IMR-90 (cell line): Measurements from ENCODE around the gene ACVRL1. TPM values are rescaled to one million over a fixed set of nuclear protein-coding genes. Genes with fewer than 3 reads are reported as not detected.
A peak's percentile ranks its signal among the peaks of the same experiment; 100 is the strongest.

Experiments used
- ATAC-seq: fragments of 200-7000 bp; cut with Tn5 transposase; 2 replicates; pipeline ENCODE4 v1.9.1; 2020; ENCODE audit warnings: low read depth, mild to moderate bottlenecking, moderate library complexity
- BruUV-seq: library from RNA; stranded (reverse); fragments of 400-500 nt; replicated peaks from 2 replicates; lab custom pipeline; 2021; lab: Mats Ljungman, UMichigan
- CTCF ChIA-PET: fragments of 300-600 bp; formaldehyde crosslinking; extraction: SDS; loops from one replicate; lab custom pipeline; 2021; ENCODE audit warnings: antibody characterized with exemption; lab: Yijun Ruan, JAX
- POLR2A ChIA-PET: fragments of 300-600 bp; sonication (Branson Sonifier 250); formaldehyde crosslinking; loops from one replicate; lab custom pipeline; 2022; ENCODE audit warnings: antibody characterized with exemption; ENCODE audit not compliant: unreplicated experiment; lab: Charles Lee
- DNase-seq: peaks from one replicate; pipeline ENCODE4 v3.0.0; 2013
- H2AFZ ChIP-seq: replicated peaks from 2 replicates; pipeline ENCODE3; 2013; ENCODE audit warnings: low read length, mild to moderate bottlenecking; ENCODE audit not compliant: poor library complexity
- H2AK5ac ChIP-seq: 2 replicates; pipeline ENCODE4 v1.6.1; 2013; ENCODE audit warnings: low read depth, low read length, inconsistent platforms
- H2AK9ac ChIP-seq: replicated peaks from 2 replicates; pipeline ENCODE3; 2013; ENCODE audit warnings: mild to moderate bottlenecking, low read depth, low read length, moderate library complexity; ENCODE audit not compliant: poor library complexity
- H2BK120ac ChIP-seq: 2 replicates; pipeline ENCODE4 v1.6.1; 2013; ENCODE audit warnings: low read depth, low read length, inconsistent platforms
- H2BK15ac ChIP-seq: 3 replicates; pipeline ENCODE4 v1.6.1; 2013; ENCODE audit warnings: low read depth, low read length, inconsistent platforms
- H2BK20ac ChIP-seq: 2 replicates; pipeline ENCODE4 v1.6.1; 2013; ENCODE audit warnings: low read depth, mild to moderate bottlenecking, inconsistent platforms, low read length, moderate library complexity
- H2BK5ac ChIP-seq: 2 replicates; pipeline ENCODE4 v1.6.1; 2013; ENCODE audit warnings: mild to moderate bottlenecking, low read depth, low read length, inconsistent platforms; ENCODE audit not compliant: poor library complexity, severe bottlenecking
- H3K14ac ChIP-seq: replicated peaks from 2 replicates; pipeline ENCODE4 v1.6.1; 2013; ENCODE audit warnings: low read depth, low read length, inconsistent platforms
- H3K18ac ChIP-seq: 2 replicates; pipeline ENCODE4 v1.6.1; 2013; ENCODE audit warnings: low read depth, low read length, control low read depth
- H3K23ac ChIP-seq: 2 replicates; pipeline ENCODE4 v1.6.1; 2013; ENCODE audit warnings: low read depth, low read length, inconsistent platforms
- H3K27ac ChIP-seq: 2 replicates; pipeline ENCODE4 v1.5.1; 2013; ENCODE audit warnings: mild to moderate bottlenecking, control low read depth, low read length; ENCODE audit not compliant: insufficient read depth
- H3K27me3 ChIP-seq: 2 replicates; pipeline ENCODE4 v1.6.1; 2013; ENCODE audit warnings: low read length; ENCODE audit not compliant: control insufficient read depth, insufficient read depth
- H3K36me3 ChIP-seq: 2 replicates; pipeline ENCODE4 v1.6.1; 2013; ENCODE audit warnings: low read length, mixed read lengths; ENCODE audit not compliant: control insufficient read depth, insufficient read depth
- H3K4ac ChIP-seq: 2 replicates; pipeline ENCODE4 v1.6.1; 2013; ENCODE audit warnings: low read depth, low read length, inconsistent platforms
- H3K4me1 ChIP-seq: 2 replicates; pipeline ENCODE4 v1.6.1; 2013; ENCODE audit warnings: low read length, mixed read lengths; ENCODE audit not compliant: control insufficient read depth, insufficient read depth
- H3K4me2 ChIP-seq: 2 replicates; pipeline ENCODE4 v1.6.1; 2013; ENCODE audit warnings: low read depth, mild to moderate bottlenecking, control low read depth, low read length, moderate library complexity
- H3K4me3 ChIP-seq: 2 replicates; pipeline ENCODE4 v1.5.1; 2013; ENCODE audit warnings: low read depth, mild to moderate bottlenecking, control low read depth, low read length, moderate library complexity; ENCODE audit not compliant: insufficient read depth
- H3K56ac ChIP-seq: 2 replicates; pipeline ENCODE4 v1.6.1; 2013; ENCODE audit warnings: low read length, inconsistent platforms; ENCODE audit not compliant: insufficient read depth; ENCODE audit errors: extremely low read depth
- H3K79me1 ChIP-seq, 2 experiments: 2 replicates each; pipeline ENCODE4 v1.6.1; 2013; ENCODE audit warnings: low read length in 2 of 2, inconsistent platforms in 1 of 2, low read depth in 1 of 2
- H3K9ac ChIP-seq: 2 replicates; pipeline ENCODE4 v1.6.1; 2013; ENCODE audit warnings: low read depth, low read length, control low read depth
- H3K9me1 ChIP-seq: 2 replicates; pipeline ENCODE4 v1.6.1; 2013; ENCODE audit warnings: low read length, inconsistent platforms; ENCODE audit not compliant: insufficient read depth
- H3K9me3 ChIP-seq: 2 replicates; pipeline ENCODE4 v1.6.1; 2013; ENCODE audit warnings: low read length; ENCODE audit not compliant: control insufficient read depth, insufficient read depth
- H4K20me1 ChIP-seq: 2 replicates; pipeline ENCODE4 v1.6.1; 2013; ENCODE audit warnings: low read length, inconsistent platforms; ENCODE audit not compliant: insufficient read depth
- H4K5ac ChIP-seq: 2 replicates; pipeline ENCODE4 v1.6.1; 2013; ENCODE audit warnings: mild to moderate bottlenecking, low read depth, low read length, control low read depth
- H4K8ac ChIP-seq, 2 experiments: 2 replicates each; pipeline ENCODE4 v1.6.1; 2013; ENCODE audit warnings: low read depth in 2 of 2, low read length in 2 of 2, control low read depth in 1 of 2, inconsistent platforms in 1 of 2
- H4K91ac ChIP-seq: 2 replicates; pipeline ENCODE4 v1.6.1; 2013; ENCODE audit warnings: low read depth, low read length, inconsistent platforms; ENCODE audit not compliant: insufficient read depth
- CEBPB ChIP-seq: IDR thresholded peaks from 2 replicates; pipeline ENCODE4 v1.6.1; 2012; ENCODE audit warnings: low read depth, low read length, improper control_type of control experiment
- MXI1 ChIP-seq: IDR thresholded peaks from 2 replicates; pipeline ENCODE4 v1.6.1; 2012; ENCODE audit warnings: low read depth, mild to moderate bottlenecking, low read length, moderate library complexity, borderline replicate concordance
- RAD21 ChIP-seq: IDR thresholded peaks from 2 replicates; pipeline ENCODE4 v1.6.1; 2012; ENCODE audit warnings: low read length, improper control_type of control experiment
- WGBS, 2 experiments: methylation state at CpG; one replicate each; pipeline versions ENCODE4 v1.1.5 to v1.1.7; 2013; ENCODE audit warnings: missing lambda C conversion rate in 2 of 2; ENCODE audit not compliant: insufficient read length in 1 of 2; ENCODE audit errors: extremely low coverage in 2 of 2; 5-methylcytosine and 5-hydroxymethylcytosine counted together
- dilution Hi-C: fragments of 300-500 bp; cut with HindIII; formaldehyde crosslinking; loops from one replicate; pipeline ENCODE4 v1.14.3; 2018; ENCODE audit warnings: low sequenced_read_pairs; ENCODE audit not compliant: unreplicated experiment
- in situ Hi-C: fragments of 300-500 bp; cut with MboI; formaldehyde crosslinking; loops from 3 replicates; pipeline ENCODE4 v1.14.3; 2019; ENCODE audit warnings: low sequenced_read_pairs, inconsistent platforms, mixed read lengths
- intact Hi-C: fragments of 100-400 bp; cut with micrococcal nuclease; formaldehyde crosslinking; loops from 2 replicates; pipeline ENCODE4 v1.10.0; 2022
- polyA plus RNA-seq, 3 experiments: library from polyadenylated mRNA; depleted of rRNA; stranded (reverse); fragments of >200 nt; gene quantifications; 2 replicates each; pipeline ENCODE4 v1.2.3, GENCODE V29; 2012; ENCODE audit warnings: low replicate concordance in 1 of 3
- total RNA-seq: library from RNA; depleted of rRNA; stranded (reverse); fragments of >200 nt; gene quantifications from 2 replicates; pipeline ENCODE4 v1.2.3, GENCODE V29; 2012

The ACVRL1 gene
- total and polyA plus RNA-seq, 2 of the 4 experiments (the other 2 are of a cell fraction): 6.4 to 7.5 TPM

- Histone ChIP-seq H2BK5ac (no peak overlapping the region), H3K27ac (peak overlapping the region; percentile 26; the same call in 1 of the 2 replicates)
- POLR2A ChIA-PET: no interaction called here
These were observed 51.9 kb downstream of the ACVRL1 start for GRCh38 chr12:51959211-51959610.

More at GRCh38 chr12:51959211-51959610, 51.9 kb downstream of the ACVRL1 start:
- Histone ChIP-seq H3K36me3 (peaks cover 7% of the 10 kb centered on the region), H4K5ac (peak overlapping the region; percentile 80), H2BK20ac (no peak overlapping the region), H2BK15ac (no peak overlapping the region), H3K56ac (no peak overlapping the region), H4K20me1 (peaks cover 47% of the 10 kb centered on the region), H3K4me2 (0 out of 2 replicates have a peak overlapping the region, but pooled peaks have one; percentile 51), H3K9me3 (no peaks in the 10 kb centered on the region), H3K27me3 (no peaks in the 10 kb centered on the region), H4K8ac (peak overlapping the region in 1 of 2 experiments; percentile 41; a peak in 1 of 4 replicates), H3K4me3 (no peak overlapping the region), H3K9ac (0 out of 2 replicates have a peak overlapping the region, but pooled peaks have one; percentile 30), H3K4ac (no peak overlapping the region; the same call in 1 of the 2 replicates), H3K23ac (no peak overlapping the region), H4K91ac (no peak overlapping the region), H3K9me1 (peaks cover 14% of the 10 kb centered on the region), H2AK5ac (peak overlapping the region; percentile 57; the same call in 1 of the 2 replicates), H2AFZ (no peak overlapping the region), H3K4me1 (peaks cover 14% of the 10 kb centered on the region), H3K18ac (peak overlapping the region; percentile 74), H3K79me1 (peaks cover 44 to 89% of the 10 kb centered on the region in 2 experiments), H2BK120ac (no peak overlapping the region), H2AK9ac (no peak overlapping the region), H3K14ac (no peak overlapping the region)
- intact Hi-C loops (no loop called here), dilution Hi-C loops (loop anchor here (25.0 kb wide), 1 partner anchor 97 kb away; no protein-coding TSS in a partner anchor), in situ Hi-C loops (no loop called here)
- ATAC-seq: no peak
- TF ChIP-seq RAD21: no peak
- TF ChIP-seq MXI1: peak; percentile 18; the same call in 1 of the 2 replicates
- peak; percentile 67 for TF ChIP-seq CEBPB
- WGBS, 2 experiments: 18% methylated on average over 2 of the region's 3 CpGs; no CpG with 5 or more reads in 1 of the 2 experiments
- CTCF ChIA-PET: no interaction called here
- peak; percentile 41 for DNase-seq
- no TSS peak for BruUV-seq
